Smooth muscle cell (in vitro differentiated cells): Measurements from ENCODE around the gene RRAD. TPM values are rescaled to one million over a fixed set of nuclear protein-coding genes. Genes with fewer than 3 reads are reported as not detected.
A peak's percentile ranks its signal among the peaks of the same experiment; 100 is the strongest.

Experiments used
- DNase-seq: peaks from one replicate; lab custom pipeline; 2025; ENCODE audit not compliant: unreplicated experiment; lab: John Stamatoyannopoulos, UW
- H2AFZ ChIP-seq: fragments of 200-600 bp; sonication (generic); 2 replicates; pipeline ENCODE4 v1.6.0; 2016; ENCODE audit warnings: antibody characterized with exemption, low read depth, mild to moderate bottlenecking
- H3F3A ChIP-seq: fragments of 200-600 bp; sonication (generic); 2 replicates; pipeline ENCODE4 v1.6.0; 2017; ENCODE audit warnings: antibody characterized with exemption, low read depth
- H3K27ac ChIP-seq: fragments of 200-600 bp; sonication (generic); 2 replicates; pipeline ENCODE4 v1.5.1; 2016; ENCODE audit warnings: low read depth, mild to moderate bottlenecking
- H3K27me3 ChIP-seq: fragments of 200-600 bp; sonication (generic); 2 replicates; pipeline ENCODE4 v1.6.1; 2016; ENCODE audit warnings: low read depth, mild to moderate bottlenecking
- H3K36me3 ChIP-seq: fragments of 200-600 bp; sonication (generic); 2 replicates; pipeline ENCODE4 v1.5.1; 2016; ENCODE audit warnings: low read depth
- H3K4me1 ChIP-seq: fragments of 200-600 bp; sonication (generic); 2 replicates; pipeline ENCODE4 v1.5.1; 2016; ENCODE audit warnings: low read depth
- H3K4me2 ChIP-seq: fragments of 200-600 bp; sonication (generic); 2 replicates; pipeline ENCODE4 v1.6.0; 2016; ENCODE audit warnings: mild to moderate bottlenecking
- H3K4me3 ChIP-seq: fragments of 200-600 bp; sonication (generic); 2 replicates; pipeline ENCODE4 v1.5.1; 2016; ENCODE audit warnings: mild to moderate bottlenecking
- H3K79me2 ChIP-seq: fragments of 200-600 bp; sonication (generic); 2 replicates; pipeline ENCODE4 v1.6.0; 2016; ENCODE audit warnings: low read depth, mild to moderate bottlenecking
- H3K9ac ChIP-seq: fragments of 200-600 bp; sonication (generic); 2 replicates; pipeline ENCODE4 v1.6.0; 2016; ENCODE audit warnings: low read depth
- H3K9me3 ChIP-seq: fragments of 200-600 bp; sonication (generic); replicated peaks from 2 replicates; pipeline ENCODE4 v1.5.1; 2016; ENCODE audit warnings: low read depth
- H4K20me1 ChIP-seq: fragments of 200-600 bp; sonication (generic); 2 replicates; pipeline ENCODE4 v1.6.0; 2016; ENCODE audit warnings: low read depth
- CTCF ChIP-seq: fragments of 200-600 bp; sonication (generic); IDR thresholded peaks from 2 replicates; pipeline ENCODE4 v1.5.1; 2017; ENCODE audit warnings: borderline replicate concordance, mild to moderate bottlenecking, antibody characterized with exemption; ENCODE audit not compliant: insufficient read depth, poor library complexity, severe bottlenecking
- WGBS: methylation state at CpG from one replicate; pipeline ENCODE4 v1.1.7; 2016; ENCODE audit warnings: low lambda C conversion rate; 5-methylcytosine and 5-hydroxymethylcytosine counted together
- polyA plus RNA-seq: library from polyadenylated mRNA; unstranded; fragments of >200 nt; fragmentation: Nextera tagmentation; extraction: Ambion mirVana; gene quantifications from 2 replicates; pipeline ENCODE4 v1.2.1, GENCODE V29; 2016
- total RNA-seq: library from RNA; depleted of rRNA; stranded (reverse); fragments of >200 nt; gene quantifications from 2 replicates; pipeline ENCODE4 v1.2.3, GENCODE V29; 2014

Gene RRAD
- total and polyA plus RNA-seq, 2 experiments from 2014 or later = 7.6 to 27.5 TPM

- no peak overlapping the region for H3K4me2 ChIP-seq
- H3K4me3 ChIP-seq = no peak overlapping the region
- peaks cover 25% of the 10 kb centered on the region for H3F3A ChIP-seq
- H3K4me1 ChIP-seq = no peaks in the 10 kb centered on the region
- no peaks in the 10 kb centered on the region for H3K27me3 ChIP-seq
- H4K20me1 ChIP-seq = no peaks in the 10 kb centered on the region
- H3K27ac ChIP-seq = peak overlapping the region; percentile 65
- no peak for TF ChIP-seq CTCF
- H2AFZ ChIP-seq = no peak overlapping the region
- no peaks in the 10 kb centered on the region for H3K36me3 ChIP-seq
- H3K9me3 ChIP-seq = no peaks in the 10 kb centered on the region
- no peak overlapping the region for H3K9ac ChIP-seq
- no peaks in the 10 kb centered on the region for H3K79me2 ChIP-seq
- 45% methylated on average over 1 of the region's 1 CpG for WGBS
- no peak for DNase-seq
These were observed 51.1 kb downstream of the RRAD start for GRCh38 chr16:66874079-66874775.

- DNase-seq = no peak
- H2AFZ ChIP-seq = no peak overlapping the region
These were observed 51.7 kb downstream of the RRAD start for GRCh38 chr16:66873685-66874055.

GRCh38 chr16:66872943-66873684, 52.2 kb downstream of the RRAD start:
- no peak overlapping the region for H3K27ac ChIP-seq
- 6% methylated on average over 29 of the region's 39 CpGs for WGBS
- H2AFZ ChIP-seq = peak overlapping the region; percentile 76
- H3K79me2 ChIP-seq = no peaks in the 10 kb centered on the region
- no peaks in the 10 kb centered on the region for H3K9me3 ChIP-seq
- no peaks in the 10 kb centered on the region for H3K27me3 ChIP-seq
- H4K20me1 ChIP-seq = no peaks in the 10 kb centered on the region
- peak overlapping the region; percentile 84 for H3K4me2 ChIP-seq
- peak overlapping the region; percentile 44 for H3K4me3 ChIP-seq
- H3K9ac ChIP-seq = no peak overlapping the region
- H3K36me3 ChIP-seq = no peaks in the 10 kb centered on the region
- peak; percentile 64 for DNase-seq
- peak; percentile 94 for TF ChIP-seq CTCF
- peaks cover 20% of the 10 kb centered on the region for H3F3A ChIP-seq
- no peaks in the 10 kb centered on the region for H3K4me1 ChIP-seq

More at GRCh38 chr16:66873685-66874055, 51.7 kb downstream of the RRAD start:
- Histone ChIP-seq H3K27me3 (no peaks in the 10 kb centered on the region), H4K20me1 (no peaks in the 10 kb centered on the region), H3K79me2 (no peaks in the 10 kb centered on the region), H3K4me3 (no peak overlapping the region), H3F3A (peaks cover 25% of the 10 kb centered on the region), H3K9me3 (no peaks in the 10 kb centered on the region), H3K27ac (peak overlapping the region; percentile 65), H3K4me1 (no peaks in the 10 kb centered on the region), H3K36me3 (no peaks in the 10 kb centered on the region), H3K4me2 (no peak overlapping the region), H3K9ac (no peak overlapping the region)
- TF ChIP-seq CTCF = no peak
